SU-DHL-6 (cell line): ENCODE data around the gene RCBTB2.

Experiments
- H2AFZ ChIP-seq: fragments of 200-600 bp; sonication (generic); 2 replicates; pipeline ENCODE4 v1.6.1; 2014; ENCODE audit warnings: low read depth, mild to moderate bottlenecking, moderate library complexity, mixed read lengths, antibody characterized with exemption, low read length; ENCODE audit not compliant: severe bottlenecking
- H3F3A ChIP-seq: fragments of 200-600 bp; shearing (Covaris generic); 2 replicates; pipeline ENCODE4 v1.6.0; 2016; ENCODE audit warnings: antibody characterized with exemption, mild to moderate bottlenecking; ENCODE audit not compliant: insufficient read depth
- H3K27ac ChIP-seq: fragments of 200-600 bp; sonication (generic); 2 replicates; pipeline ENCODE4 v1.5.1; 2016; ENCODE audit warnings: low read depth, mild to moderate bottlenecking, low read length, moderate library complexity, mixed read lengths
- H3K27me3 ChIP-seq: fragments of 200-600 bp; sonication (generic), shearing (Covaris generic); 2 replicates; pipeline ENCODE4 v1.6.0; 2014; ENCODE audit warnings: mild to moderate bottlenecking, low read length
- H3K36me3 ChIP-seq: fragments of 200-600 bp; sonication (generic); 2 replicates; pipeline ENCODE4 v1.6.1; 2014; ENCODE audit warnings: mild to moderate bottlenecking, low read length, mixed read lengths
- H3K4me2 ChIP-seq: fragments of 300-600, 200-600 bp; shearing (Covaris generic), sonication (generic); 2 replicates; pipeline ENCODE4 v1.6.0; 2014; ENCODE audit warnings: low read length, low read depth, mild to moderate bottlenecking; ENCODE audit not compliant: poor library complexity, severe bottlenecking
- H3K4me3 ChIP-seq: fragments of 200-600 bp; sonication (generic); 2 replicates; pipeline ENCODE4 v1.5.1; 2014; ENCODE audit warnings: antibody characterized with exemption, low read length, mild to moderate bottlenecking, mixed read lengths; ENCODE audit not compliant: insufficient read depth, poor library complexity, severe bottlenecking
- H3K79me2 ChIP-seq: fragments of 200-600 bp; sonication (generic); 2 replicates; pipeline ENCODE4 v1.6.1; 2014; ENCODE audit warnings: mild to moderate bottlenecking, low read length, moderate library complexity; ENCODE audit not compliant: insufficient read depth
- H3K9ac ChIP-seq: fragments of 200-600 bp; sonication (generic); 2 replicates; pipeline ENCODE4 v1.7.0; 2014; ENCODE audit warnings: mild to moderate bottlenecking, low read length
- H3K9me2 ChIP-seq: fragments of 200-600 bp; sonication (generic); replicated peaks from 2 replicates; pipeline ENCODE4 v1.6.1; 2014; ENCODE audit warnings: low read length; ENCODE audit not compliant: insufficient read depth
- H3K9me3 ChIP-seq: fragments of 200-600 bp; sonication (generic); 2 replicates; pipeline ENCODE4 v1.6.1; 2014; ENCODE audit warnings: low read length, mixed read lengths; ENCODE audit not compliant: insufficient read depth
- H4K20me1 ChIP-seq: fragments of 200-600 bp; sonication (generic); 2 replicates; pipeline ENCODE4 v1.6.1; 2014; ENCODE audit warnings: low read depth, mild to moderate bottlenecking, antibody characterized with exemption, low read length, moderate library complexity, mixed read lengths
- EZH2phosphoT487 ChIP-seq: fragments of 200-600 bp; sonication (generic), shearing (Covaris generic); conservative IDR thresholded peaks from 2 replicates; pipeline ENCODE4 v1.6.1; 2018; ENCODE audit warnings: mild to moderate bottlenecking, antibody characterized with exemption, low read length, moderate library complexity, mixed read lengths
- TF ChIP-seq, protein P1 (sequence below): fragments of 200-600 bp; sonication (generic); IDR thresholded peaks from one replicate; pipeline ENCODE4 v1.5.1; 2017; ENCODE audit warnings: antibody characterized with exemption, mild to moderate bottlenecking, low read length, moderate library complexity; ENCODE audit not compliant: insufficient read depth, poor library complexity, severe bottlenecking

The RCBTB2 gene

GRCh38 chr13:48576448-48577010, 43.6 kb upstream of the RCBTB2 start:
- no peak overlapping the region for H3K27ac ChIP-seq
- H2AFZ ChIP-seq = no peak overlapping the region

DNA sequence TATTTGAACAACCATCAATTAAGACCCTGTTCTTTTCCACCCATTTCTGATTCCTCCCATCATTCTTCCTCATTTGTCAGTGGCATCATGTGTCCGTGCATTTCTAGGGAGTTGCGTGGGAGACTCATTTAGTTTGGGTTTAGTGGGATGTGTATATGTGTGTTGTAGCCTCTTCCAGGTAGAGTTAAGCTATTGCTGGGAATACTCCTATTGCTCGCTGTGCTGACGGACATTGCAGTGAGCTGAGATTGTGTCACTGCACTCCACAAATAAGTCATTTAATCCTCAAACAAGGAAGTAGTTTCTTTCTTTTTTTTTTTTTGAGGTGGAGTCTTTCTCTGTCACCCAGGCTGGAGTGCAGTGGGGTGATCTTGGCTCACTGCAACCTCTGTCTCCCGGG, 42.2 kb upstream of the RCBTB2 start:
- Histone ChIP-seq H4K20me1 (no peaks in the 10 kb centered on the region), H3K4me2 (no peak overlapping the region), H3K9me2 (no peaks in the 10 kb centered on the region), H3K27me3 (no peaks in the 10 kb centered on the region), H3K9ac (no peak overlapping the region), H3K79me2 (no peaks in the 10 kb centered on the region), H3K9me3 (no peaks in the 10 kb centered on the region), H3K27ac (peak overlapping the region; percentile 45; the same call in 1 of the 2 replicates), H3K4me3 (no peak overlapping the region), H3F3A (peaks cover 37% of the 10 kb centered on the region), H2AFZ (no peak overlapping the region), H3K36me3 (no peaks in the 10 kb centered on the region)
- TF ChIP-seq, protein P1, sequence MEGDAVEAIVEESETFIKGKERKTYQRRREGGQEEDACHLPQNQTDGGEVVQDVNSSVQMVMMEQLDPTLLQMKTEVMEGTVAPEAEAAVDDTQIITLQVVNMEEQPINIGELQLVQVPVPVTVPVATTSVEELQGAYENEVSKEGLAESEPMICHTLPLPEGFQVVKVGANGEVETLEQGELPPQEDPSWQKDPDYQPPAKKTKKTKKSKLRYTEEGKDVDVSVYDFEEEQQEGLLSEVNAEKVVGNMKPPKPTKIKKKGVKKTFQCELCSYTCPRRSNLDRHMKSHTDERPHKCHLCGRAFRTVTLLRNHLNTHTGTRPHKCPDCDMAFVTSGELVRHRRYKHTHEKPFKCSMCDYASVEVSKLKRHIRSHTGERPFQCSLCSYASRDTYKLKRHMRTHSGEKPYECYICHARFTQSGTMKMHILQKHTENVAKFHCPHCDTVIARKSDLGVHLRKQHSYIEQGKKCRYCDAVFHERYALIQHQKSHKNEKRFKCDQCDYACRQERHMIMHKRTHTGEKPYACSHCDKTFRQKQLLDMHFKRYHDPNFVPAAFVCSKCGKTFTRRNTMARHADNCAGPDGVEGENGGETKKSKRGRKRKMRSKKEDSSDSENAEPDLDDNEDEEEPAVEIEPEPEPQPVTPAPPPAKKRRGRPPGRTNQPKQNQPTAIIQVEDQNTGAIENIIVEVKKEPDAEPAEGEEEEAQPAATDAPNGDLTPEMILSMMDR = no peak
- no peak for TF ChIP-seq EZH2phosphoT487

More at GRCh38 chr13:48576448-48577010, 43.6 kb upstream of the RCBTB2 start:
- H3K36me3 ChIP-seq = no peaks in the 10 kb centered on the region
- no peaks in the 10 kb centered on the region for H3K27me3 ChIP-seq
- H3K4me2 ChIP-seq = no peak overlapping the region
- no peaks in the 10 kb centered on the region for H3K79me2 ChIP-seq
- H3K9me3 ChIP-seq = no peaks in the 10 kb centered on the region
- no peaks in the 10 kb centered on the region for H3K9me2 ChIP-seq
- no peak for TF ChIP-seq EZH2phosphoT487
- TF ChIP-seq, protein P1 = no peak
- H3K4me3 ChIP-seq = no peak overlapping the region
- H3F3A ChIP-seq = peaks cover 39% of the 10 kb centered on the region
- H4K20me1 ChIP-seq = no peaks in the 10 kb centered on the region
- no peak overlapping the region for H3K9ac ChIP-seq

GRCh38 chr13:48574041-48574796, 41.3 kb upstream of the RCBTB2 start:
- peaks cover 29% of the 10 kb centered on the region for H3F3A ChIP-seq
- H4K20me1 ChIP-seq = no peaks in the 10 kb centered on the region
- no peaks in the 10 kb centered on the region for H3K36me3 ChIP-seq
- no peak overlapping the region for H2AFZ ChIP-seq
- H3K9me3 ChIP-seq = no peaks in the 10 kb centered on the region
- no peaks in the 10 kb centered on the region for H3K79me2 ChIP-seq
- no peaks in the 10 kb centered on the region for H3K9me2 ChIP-seq
- H3K27ac ChIP-seq = peak overlapping the region; percentile 45
- H3K27me3 ChIP-seq = no peaks in the 10 kb centered on the region
- H3K4me2 ChIP-seq = peak overlapping the region; percentile 27
- TF ChIP-seq, protein P1 = no peak
- no peak for TF ChIP-seq EZH2phosphoT487
- H3K4me3 ChIP-seq = no peak overlapping the region
- H3K9ac ChIP-seq = peak overlapping the region; percentile 18; the same call in 1 of the 2 replicates
